HG02759 (cell line): ENCODE measurements around the gene THEMIS2.
"Not testable (repeated sequence)": the region's sequence is repeated elsewhere in the genome, so short reads cannot be mapped to it uniquely, and the experiment has no call there.

Experiments used
- ATAC-seq: cut with Tn5 transposase; IDR thresholded peaks from one replicate; pipeline ENCODE4 v1.9.1; 2021; ENCODE audit warnings: mild to moderate bottlenecking, moderate library complexity; ENCODE audit not compliant: unreplicated experiment

THEMIS2 gene

GRCh38 chr1:27872059-27872801 lies at the start of gene THEMIS2:
Gene THEMIS2 (plus strand): TSS chr1:27872544. CDS start chr1:27872572, 28 bp downstream.
- peak; percentile 39 for ATAC-seq

- no peak for ATAC-seq
Measured at GRCh38 chr1:27823784-27824183, 48.6 kb upstream of the THEMIS2 start.

GRCh38 chr1:27824411-27824810 lies 47.9 kb upstream of the THEMIS2 start:
- ATAC-seq, result no peak

- ATAC-seq, result not testable (repeated sequence)
Measured at GRCh38 chr1:27829339-27829960, 42.9 kb upstream of the THEMIS2 start.

- ATAC-seq, result peak; percentile 97
Measured at GRCh38 chr1:27830621-27831440, 41.5 kb upstream of the THEMIS2 start, which contains the start of gene PPP1R8. Gene PPP1R8 (plus strand): TSS chr1:27830782. CDS start chr1:27830836, 54 bp downstream.

GRCh38 chr1:27831568-27832410 lies 40.6 kb upstream of the THEMIS2 start:
- ATAC-seq, result no peak

GRCh38 chr1:27832762-27833161 lies 39.6 kb upstream of the THEMIS2 start:
- no peak for ATAC-seq

GRCh38 chr1:27833470-27833869 lies 38.9 kb upstream of the THEMIS2 start:
- ATAC-seq, result no peak

- no peak for ATAC-seq
Measured at GRCh38 chr1:27835046-27835445, 37.3 kb upstream of the THEMIS2 start.

- no peak for ATAC-seq
Measured at GRCh38 chr1:27835501-27835900, 36.8 kb upstream of the THEMIS2 start.

- ATAC-seq, result no peak
Measured at GRCh38 chr1:27849951-27850350, 22.4 kb upstream of the THEMIS2 start.

GRCh38 chr1:27855085-27855484 lies 17.3 kb upstream of the THEMIS2 start:
- ATAC-seq, result no peak

- ATAC-seq, result no peak
Measured at GRCh38 chr1:27856561-27857343, 15.6 kb upstream of the THEMIS2 start.

- not testable (repeated sequence) for ATAC-seq
Measured at GRCh38 chr1:27857552-27857951, 14.8 kb upstream of the THEMIS2 start.

GRCh38 chr1:27858072-27858948 lies 14.0 kb upstream of the THEMIS2 start:
- peak; percentile 74 for ATAC-seq

- no peak for ATAC-seq
Measured at GRCh38 chr1:27858949-27859576, 13.3 kb upstream of the THEMIS2 start.

GRCh38 chr1:27861436-27861835 lies 10.9 kb upstream of the THEMIS2 start:
- no peak for ATAC-seq

- ATAC-seq, result no peak
Measured at GRCh38 chr1:27862004-27862403, 10.3 kb upstream of the THEMIS2 start.
